ENCODE measurements around the gene INO80D.

The INO80D gene

DNA sequence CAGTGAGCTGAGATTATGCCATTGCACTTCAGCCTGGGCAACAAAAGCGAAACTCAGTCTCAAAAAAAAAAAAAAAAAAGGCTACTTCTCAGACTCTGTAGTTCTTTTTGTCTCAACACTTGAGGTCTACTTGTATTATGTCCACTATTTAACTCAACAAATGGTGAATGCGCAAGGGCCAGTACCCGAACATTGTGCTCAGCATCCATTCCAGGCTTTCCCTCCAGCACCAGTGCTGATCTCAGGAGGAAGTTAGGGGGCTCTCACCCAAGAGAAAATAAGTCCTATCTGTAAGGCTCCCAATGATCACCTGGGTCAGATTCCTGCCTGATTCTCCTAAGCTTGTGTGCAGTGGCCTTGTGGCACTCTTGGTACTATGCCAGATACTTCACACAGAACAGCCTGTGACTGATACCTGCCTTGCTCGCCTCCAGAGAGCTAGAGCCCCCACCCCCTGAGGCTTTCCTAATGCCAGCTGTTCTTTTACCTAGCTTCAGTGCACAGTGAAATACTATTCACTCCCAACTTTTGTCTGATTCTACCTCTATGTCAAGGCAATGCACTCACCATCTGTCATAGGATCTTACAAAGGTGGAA lies 74.9 kb downstream of the INO80D start:
- TF ChIP-seq, protein P1, sequence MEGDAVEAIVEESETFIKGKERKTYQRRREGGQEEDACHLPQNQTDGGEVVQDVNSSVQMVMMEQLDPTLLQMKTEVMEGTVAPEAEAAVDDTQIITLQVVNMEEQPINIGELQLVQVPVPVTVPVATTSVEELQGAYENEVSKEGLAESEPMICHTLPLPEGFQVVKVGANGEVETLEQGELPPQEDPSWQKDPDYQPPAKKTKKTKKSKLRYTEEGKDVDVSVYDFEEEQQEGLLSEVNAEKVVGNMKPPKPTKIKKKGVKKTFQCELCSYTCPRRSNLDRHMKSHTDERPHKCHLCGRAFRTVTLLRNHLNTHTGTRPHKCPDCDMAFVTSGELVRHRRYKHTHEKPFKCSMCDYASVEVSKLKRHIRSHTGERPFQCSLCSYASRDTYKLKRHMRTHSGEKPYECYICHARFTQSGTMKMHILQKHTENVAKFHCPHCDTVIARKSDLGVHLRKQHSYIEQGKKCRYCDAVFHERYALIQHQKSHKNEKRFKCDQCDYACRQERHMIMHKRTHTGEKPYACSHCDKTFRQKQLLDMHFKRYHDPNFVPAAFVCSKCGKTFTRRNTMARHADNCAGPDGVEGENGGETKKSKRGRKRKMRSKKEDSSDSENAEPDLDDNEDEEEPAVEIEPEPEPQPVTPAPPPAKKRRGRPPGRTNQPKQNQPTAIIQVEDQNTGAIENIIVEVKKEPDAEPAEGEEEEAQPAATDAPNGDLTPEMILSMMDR (IDR thresholded peaks at IDR 0.05), result no peak
- Mint-ChIP-seq H3K4me3 (no peak overlapping the region), H3K36me3 (ENCODE audit: low read depth) (peaks cover 68% of the 10 kb centered on the region), H3K9me3 (peaks cover 26% of the 10 kb centered on the region), H3K27ac (peak overlapping the region; percentile 88), H3K27me3 (ENCODE audit: low read depth, poor library complexity) (no peaks in the 10 kb centered on the region), H3K4me1 (no peaks in the 10 kb centered on the region)
- no peak for DNase-seq

DNA sequence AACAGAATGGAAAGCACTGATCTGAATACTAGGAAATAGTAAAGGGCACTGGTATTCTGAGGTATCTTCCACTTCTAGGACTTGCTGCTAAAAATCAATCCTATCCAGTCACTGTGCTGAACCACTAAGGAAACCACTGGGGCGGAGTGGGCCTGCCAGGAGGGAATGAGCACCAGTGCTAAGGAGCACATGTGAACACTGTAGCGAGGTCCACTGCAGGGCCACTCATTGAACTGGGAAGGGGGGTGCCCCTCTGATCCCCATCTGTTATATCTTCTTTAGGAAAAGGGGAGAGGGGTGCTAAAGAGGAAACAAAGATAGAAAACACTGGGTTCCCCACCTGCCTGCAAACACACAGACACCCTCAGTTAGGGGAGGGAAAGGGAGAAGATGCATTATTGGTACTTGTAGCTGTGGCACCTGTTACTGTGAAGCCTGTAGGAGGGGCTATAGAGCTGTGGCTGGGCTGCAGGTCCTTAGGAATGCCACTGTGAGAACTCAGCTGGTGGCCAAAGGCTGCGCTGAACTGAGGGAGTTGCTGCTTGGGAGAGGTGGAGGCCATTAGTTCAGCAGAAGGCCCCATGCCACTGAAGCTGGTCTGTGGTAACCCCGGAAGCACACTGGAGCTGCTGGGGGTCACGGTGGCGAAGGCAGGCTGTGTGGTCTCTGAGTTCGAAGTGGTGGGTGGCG lies 81.8 kb downstream of the INO80D start:
- DNase-seq, result peak; percentile 37
- peak overlapping the region; percentile 88 for H3K27ac Mint-ChIP-seq
- H3K4me1 Mint-ChIP-seq, result peaks cover 3% of the 10 kb centered on the region
- H3K9me3 Mint-ChIP-seq, result no peaks in the 10 kb centered on the region
- H3K36me3 Mint-ChIP-seq (ENCODE audit: low read depth), result peaks cover 36% of the 10 kb centered on the region
- H3K4me3 Mint-ChIP-seq, result no peak overlapping the region
- TF ChIP-seq, protein P1 (IDR thresholded peaks at IDR 0.05), result peak; percentile 37
- no peaks in the 10 kb centered on the region for H3K27me3 Mint-ChIP-seq (ENCODE audit: low read depth, poor library complexity)

DNA sequence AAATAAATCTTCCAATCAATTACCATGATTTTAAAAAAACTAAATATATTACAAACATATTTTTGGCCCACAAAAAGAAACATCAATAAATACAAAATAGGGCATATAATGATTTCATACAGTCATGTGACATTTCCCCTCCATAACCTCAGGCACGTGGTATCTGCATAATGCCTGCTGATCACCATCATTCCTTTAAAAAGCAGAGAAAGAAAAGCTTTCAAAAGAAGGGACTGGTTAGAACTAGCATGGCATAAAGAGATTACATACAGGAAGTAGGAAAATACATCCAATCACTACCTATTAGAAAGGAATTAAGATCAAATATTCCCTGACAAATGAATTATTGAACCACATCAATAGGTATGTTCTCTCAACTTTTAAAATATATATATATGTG lies 83.5 kb downstream of the INO80D start:
- no peak overlapping the region for H3K4me3 Mint-ChIP-seq
- H3K9me3 Mint-ChIP-seq, result no peaks in the 10 kb centered on the region
- H3K27me3 Mint-ChIP-seq (ENCODE audit: low read depth, poor library complexity), result no peaks in the 10 kb centered on the region
- H3K27ac Mint-ChIP-seq, result no peak overlapping the region
- no peak for DNase-seq
- TF ChIP-seq, protein P1 (IDR thresholded peaks at IDR 0.05), result no peak
- H3K4me1 Mint-ChIP-seq, result peaks cover 3% of the 10 kb centered on the region
- peaks cover 39% of the 10 kb centered on the region for H3K36me3 Mint-ChIP-seq (ENCODE audit: low read depth)

DNA sequence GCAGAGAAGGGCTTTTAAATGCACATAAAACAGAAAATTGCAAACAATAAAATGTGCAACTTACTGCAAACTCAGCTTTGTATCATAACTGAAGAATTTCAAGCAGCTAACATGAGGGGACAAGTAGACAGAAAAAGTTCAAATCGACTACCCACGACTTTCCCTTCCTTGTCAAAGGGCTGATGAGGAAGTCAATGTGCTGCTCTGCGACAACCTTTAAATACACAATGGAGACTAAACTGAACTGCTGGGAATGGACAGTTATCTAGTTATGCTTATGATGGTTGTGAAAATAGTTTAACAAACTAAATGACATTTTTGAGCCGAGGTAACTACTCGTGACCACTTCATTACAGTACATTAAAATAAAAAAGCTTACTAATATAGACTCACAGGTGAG lies 84.1 kb downstream of the INO80D start:
- H3K4me3 Mint-ChIP-seq, result no peak overlapping the region
- no peak overlapping the region for H3K27ac Mint-ChIP-seq
- no peaks in the 10 kb centered on the region for H3K27me3 Mint-ChIP-seq (ENCODE audit: low read depth, poor library complexity)
- TF ChIP-seq, protein P1 (IDR thresholded peaks at IDR 0.05), result no peak
- H3K9me3 Mint-ChIP-seq, result no peaks in the 10 kb centered on the region
- peaks cover 3% of the 10 kb centered on the region for H3K4me1 Mint-ChIP-seq
- DNase-seq, result no peak
- peaks cover 34% of the 10 kb centered on the region for H3K36me3 Mint-ChIP-seq (ENCODE audit: low read depth)

DNA sequence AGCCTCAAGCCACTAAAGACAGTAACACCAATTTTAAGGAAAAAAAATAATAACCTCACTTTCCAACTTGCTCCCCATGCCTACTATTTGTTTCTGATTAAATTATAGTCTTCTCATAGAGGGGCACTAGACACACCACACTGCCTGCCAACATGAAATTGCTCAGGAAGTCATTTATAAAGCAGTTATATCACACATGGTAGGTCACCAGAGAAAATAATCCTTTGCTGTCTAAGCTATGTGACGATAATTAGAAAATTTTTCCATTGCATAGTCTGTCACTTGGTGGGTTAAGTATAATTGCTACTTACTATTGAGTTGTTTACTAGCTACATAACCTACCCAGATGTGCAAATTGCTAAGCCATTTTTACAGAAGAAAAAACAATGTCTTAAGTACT lies 85.2 kb downstream of the INO80D start:
- DNase-seq, result no peak
- Mint-ChIP-seq H3K9me3 (no peaks in the 10 kb centered on the region), H3K36me3 (ENCODE audit: low read depth) (peaks cover 27% of the 10 kb centered on the region), H3K4me1 (peaks cover 3% of the 10 kb centered on the region), H3K27me3 (ENCODE audit: low read depth, poor library complexity) (no peaks in the 10 kb centered on the region), H3K27ac (no peak overlapping the region), H3K4me3 (no peak overlapping the region)
- TF ChIP-seq, protein P1 (IDR thresholded peaks at IDR 0.05), result no peak

DNA sequence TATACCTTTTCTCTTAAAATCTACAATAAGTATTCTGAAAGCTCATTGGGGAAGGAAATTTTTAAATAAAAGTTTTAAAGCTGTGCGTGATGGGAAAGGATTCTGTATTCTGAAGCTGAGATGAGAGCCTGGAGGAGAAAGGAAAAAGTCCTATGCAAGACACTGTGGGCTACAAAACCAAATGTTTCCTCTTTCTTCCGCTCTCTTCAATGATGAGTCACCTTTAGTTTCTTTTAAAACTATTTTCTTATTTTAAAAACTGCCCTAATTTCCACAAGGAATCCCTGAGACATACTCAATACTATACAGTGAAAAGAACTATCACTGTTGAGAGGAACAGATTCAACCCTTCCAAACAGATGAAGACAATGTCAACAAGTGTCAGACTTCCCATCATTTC lies 87.4 kb downstream of the INO80D start:
- H3K27ac Mint-ChIP-seq, result no peak overlapping the region
- no peaks in the 10 kb centered on the region for H3K27me3 Mint-ChIP-seq (ENCODE audit: low read depth, poor library complexity)
- H3K4me3 Mint-ChIP-seq, result no peak overlapping the region
- no peak for DNase-seq
- H3K4me1 Mint-ChIP-seq, result peaks cover 14% of the 10 kb centered on the region
- no peaks in the 10 kb centered on the region for H3K9me3 Mint-ChIP-seq
- TF ChIP-seq, protein P1 (IDR thresholded peaks at IDR 0.05), result no peak
- H3K36me3 Mint-ChIP-seq (ENCODE audit: low read depth), result peaks cover 8% of the 10 kb centered on the region
